ENCODE data around the gene MAP7D3.

MAP7D3 gene

GRCh38 chrX:136198678-136199243 lies 52.4 kb downstream of the MAP7D3 start:
- CTCF ChIA-PET, result interaction anchor here (0.5 kb wide), 1 partner anchor 10 kb away, joined by 3 read pairs; no protein-coding TSS in a partner anchor
- DNase-seq (ENCODE audit: extremely low spot score), result no peak
- POLR2A ChIA-PET, result no interaction called here
- TF ChIP-seq LEF1 (IDR thresholded peaks at IDR 0.05; ENCODE audit: borderline replicate concordance) (no peak), NFRKB (IDR thresholded peaks at IDR 0.05) (no peak), ZNF384 (IDR thresholded peaks at IDR 0.05) (no peak), FOXA1 (IDR thresholded peaks at IDR 0.05) (no peak), FOXK2 (IDR thresholded peaks at IDR 0.05) (no peak), BHLHE40 (IDR thresholded peaks at IDR 0.05; ENCODE audit: borderline replicate concordance) (no peak), CTBP1 (IDR thresholded peaks at IDR 0.05; ENCODE audit: borderline replicate concordance) (no peak), ARNT (IDR thresholded peaks at IDR 0.05) (no peak), ELF4 (IDR thresholded peaks at IDR 0.05) (no peak), TARDBP (IDR thresholded peaks at IDR 0.05) (no peak), FOXM1 (IDR thresholded peaks at IDR 0.05; ENCODE audit: borderline replicate concordance) (no peak), PKNOX1 (IDR thresholded peaks at IDR 0.05) (no peak), L3MBTL2 (conservative IDR thresholded peaks at IDR 0.05) (no peak), SUZ12 (IDR thresholded peaks at IDR 0.05) (no peak), SP1 (IDR thresholded peaks at IDR 0.05) (no peak), HDGF (IDR thresholded peaks at IDR 0.05; ENCODE audit: borderline replicate concordance) (no peak)

GRCh38 chrX:136198010-136198409 lies 53.2 kb downstream of the MAP7D3 start:
- DNase-seq (ENCODE audit: extremely low spot score), result no peak
- ChIA-PET POLR2A (interaction anchor here (2.8 kb wide), 1 partner anchor 12 kb away, joined by 10 read pairs; no protein-coding TSS in a partner anchor), CTCF (interaction anchor here (0.7 to 1.4 kb wide), 2 partner anchors 11 to 27 kb away, joined by 4 to 7 read pairs; no protein-coding TSS in a partner anchor)
- no peak for TF ChIP-seq BHLHE40 (IDR thresholded peaks at IDR 0.05; ENCODE audit: borderline replicate concordance)
- TF ChIP-seq ARNT (IDR thresholded peaks at IDR 0.05), result no peak
- no peak for TF ChIP-seq LEF1 (IDR thresholded peaks at IDR 0.05; ENCODE audit: borderline replicate concordance)
- no peak for TF ChIP-seq PKNOX1 (IDR thresholded peaks at IDR 0.05)
- TF ChIP-seq L3MBTL2 (conservative IDR thresholded peaks at IDR 0.05), result no peak

GRCh38 chrX:136196691-136197155 lies 54.5 kb downstream of the MAP7D3 start:
- no peak for DNase-seq (ENCODE audit: extremely low spot score)
- no peak for TF ChIP-seq BHLHE40 (IDR thresholded peaks at IDR 0.05; ENCODE audit: borderline replicate concordance)
- no peak for TF ChIP-seq SP1 (IDR thresholded peaks at IDR 0.05)
- TF ChIP-seq NFRKB (IDR thresholded peaks at IDR 0.05), result no peak
- TF ChIP-seq LEF1 (IDR thresholded peaks at IDR 0.05; ENCODE audit: borderline replicate concordance), result no peak
- no peak for TF ChIP-seq ZNF384 (IDR thresholded peaks at IDR 0.05)
- TF ChIP-seq CTBP1 (IDR thresholded peaks at IDR 0.05; ENCODE audit: borderline replicate concordance), result no peak
- no peak for TF ChIP-seq ARNT (IDR thresholded peaks at IDR 0.05)
- TF ChIP-seq FOXK2 (IDR thresholded peaks at IDR 0.05), result no peak
- no peak for TF ChIP-seq FOXM1 (IDR thresholded peaks at IDR 0.05; ENCODE audit: borderline replicate concordance)
- ChIA-PET POLR2A (interaction anchor here (0.7 to 2.8 kb wide), 3 partner anchors 11 to 27 kb away, joined by 3 to 10 read pairs (median 7); no protein-coding TSS in a partner anchor), CTCF (interaction anchor here (1.4 kb wide), 1 partner anchor 12 kb away, joined by 4 read pairs; no protein-coding TSS in a partner anchor)

DNA sequence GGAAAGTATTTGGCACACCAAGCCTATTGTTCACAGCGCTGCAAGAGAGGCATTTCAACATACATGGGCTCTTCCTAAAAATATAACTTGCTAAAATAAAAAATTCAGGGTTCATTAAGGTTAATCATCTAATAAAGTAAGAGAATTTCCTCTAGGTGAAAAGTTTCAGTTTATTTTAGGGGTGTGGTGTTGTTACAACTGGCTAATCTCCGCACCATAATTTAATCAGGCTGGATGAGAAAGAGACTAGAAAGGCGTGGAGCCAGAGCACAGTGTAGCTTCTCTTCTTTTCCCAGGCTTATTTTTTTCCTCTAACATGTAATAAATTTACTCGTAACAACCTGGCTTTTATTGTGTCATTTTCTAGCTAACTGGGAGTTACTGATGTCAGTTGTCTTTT lies 56.0 kb downstream of the MAP7D3 start:
- ChIA-PET CTCF (interaction anchor here (1.2 kb wide), 1 partner anchor 167 kb away, joined by 4 read pairs; no protein-coding TSS in a partner anchor), POLR2A (interaction anchor here (2.2 to 2.8 kb wide), 2 partner anchors 10 to 26 kb away, joined by 7 to 10 read pairs; no protein-coding TSS in a partner anchor)
- no peak for TF ChIP-seq BHLHE40 (IDR thresholded peaks at IDR 0.05; ENCODE audit: borderline replicate concordance)
- TF ChIP-seq FOXK2 (IDR thresholded peaks at IDR 0.05), result no peak
- no peak for TF ChIP-seq CTBP1 (IDR thresholded peaks at IDR 0.05; ENCODE audit: borderline replicate concordance)
- no peak for TF ChIP-seq SP1 (IDR thresholded peaks at IDR 0.05)
- no peak for TF ChIP-seq SUZ12 (IDR thresholded peaks at IDR 0.05)
- no peak for TF ChIP-seq FOXA1 (IDR thresholded peaks at IDR 0.05)
- no peak for TF ChIP-seq L3MBTL2 (conservative IDR thresholded peaks at IDR 0.05)
- TF ChIP-seq LEF1 (IDR thresholded peaks at IDR 0.05; ENCODE audit: borderline replicate concordance), result no peak
- TF ChIP-seq HDGF (IDR thresholded peaks at IDR 0.05; ENCODE audit: borderline replicate concordance), result no peak
- TF ChIP-seq PKNOX1 (IDR thresholded peaks at IDR 0.05), result no peak
- TF ChIP-seq ARNT (IDR thresholded peaks at IDR 0.05), result no peak
- TF ChIP-seq TARDBP (IDR thresholded peaks at IDR 0.05), result no peak
- no peak for TF ChIP-seq ZNF384 (IDR thresholded peaks at IDR 0.05)
- no peak for TF ChIP-seq NFRKB (IDR thresholded peaks at IDR 0.05)
- no peak for TF ChIP-seq FOXM1 (IDR thresholded peaks at IDR 0.05; ENCODE audit: borderline replicate concordance)
- TF ChIP-seq ELF4 (IDR thresholded peaks at IDR 0.05), result no peak
- DNase-seq (ENCODE audit: extremely low spot score), result no peak

- CTCF ChIA-PET, result interaction anchor here (1.2 kb wide), 1 partner anchor 167 kb away, joined by 4 read pairs; no protein-coding TSS in a partner anchor
- TF ChIP-seq FOXM1 (IDR thresholded peaks at IDR 0.05; ENCODE audit: borderline replicate concordance) (no peak), TARDBP (IDR thresholded peaks at IDR 0.05) (no peak), BHLHE40 (IDR thresholded peaks at IDR 0.05; ENCODE audit: borderline replicate concordance) (no peak), PKNOX1 (IDR thresholded peaks at IDR 0.05) (no peak), FOXA1 (IDR thresholded peaks at IDR 0.05) (no peak)
- POLR2A ChIA-PET, result no interaction called here
- no peak for DNase-seq (ENCODE audit: extremely low spot score)
These were observed 56.7 kb downstream of the MAP7D3 start for GRCh38 chrX:136194536-136194935.

All from HEK293T (cell line).